IPS DF 6.9 (cell line): ENCODE data around the gene DAPK1.

Experiments used
- DNase-seq: peaks from one replicate; pipeline ENCODE4 v3.0.0-alpha.2; 2013; ENCODE audit warnings: low read depth, low spot score
- H3K27ac ChIP-seq: one replicate; pipeline ENCODE4 v1.5.1; 2013; ENCODE audit warnings: low read length, control low read depth
- H3K27me3 ChIP-seq: 2 replicates; pipeline ENCODE4 v1.6.1; 2013; ENCODE audit warnings: mild to moderate bottlenecking, low read length; ENCODE audit not compliant: control insufficient read depth, insufficient read depth
- H3K36me3 ChIP-seq: 2 replicates; pipeline ENCODE4 v1.6.1; 2013; ENCODE audit warnings: low read length; ENCODE audit not compliant: control insufficient read depth, insufficient read depth
- H3K4me1 ChIP-seq: 2 replicates; pipeline ENCODE4 v1.6.1; 2013; ENCODE audit warnings: low read length; ENCODE audit not compliant: control insufficient read depth, insufficient read depth
- H3K4me3 ChIP-seq: 2 replicates; pipeline ENCODE4 v1.5.1; 2013; ENCODE audit warnings: mild to moderate bottlenecking, low read length
- H3K9me3 ChIP-seq: 2 replicates; pipeline ENCODE4 v1.6.1; 2013; ENCODE audit warnings: low read length, inconsistent platforms; ENCODE audit not compliant: control insufficient read depth, insufficient read depth
- WGBS: extraction: QIAGEN DNeasy Blood & Tissue Kit; methylation state at CpG from one replicate; pipeline ENCODE4 v1.1.7; 2013; ENCODE audit warnings: mixed read lengths, missing lambda C conversion rate; ENCODE audit not compliant: insufficient read length, insufficient coverage; 5-methylcytosine and 5-hydroxymethylcytosine counted together

DAPK1 gene

GRCh38 chr9:87640385-87640795, 142.7 kb downstream of the DAPK1 start:
- Histone ChIP-seq H3K27me3 (no peaks in the 10 kb centered on the region), H3K9me3 (no peaks in the 10 kb centered on the region), H3K27ac (no peak overlapping the region), H3K4me1 (peaks cover 3% of the 10 kb centered on the region), H3K4me3 (no peak overlapping the region), H3K36me3 (peaks cover 17% of the 10 kb centered on the region; the same call in 1 of the 2 replicates)
- no peak for DNase-seq
- no CpG with 5 or more reads among the region's 5 CpGs for WGBS

GRCh38 chr9:87641067-87641466, 143.4 kb downstream of the DAPK1 start:
- Histone ChIP-seq H3K9me3 (no peaks in the 10 kb centered on the region), H3K4me3 (no peak overlapping the region), H3K27ac (no peak overlapping the region), H3K4me1 (peaks cover 3% of the 10 kb centered on the region), H3K36me3 (peaks cover 23% of the 10 kb centered on the region; the same call in 1 of the 2 replicates), H3K27me3 (no peaks in the 10 kb centered on the region)
- no CpG with 5 or more reads among the region's 3 CpGs for WGBS
- no peak for DNase-seq

GRCh38 chr9:87642330-87643106, 144.9 kb downstream of the DAPK1 start:
- no peaks in the 10 kb centered on the region for H3K27me3 ChIP-seq
- WGBS: no CpG with 5 or more reads among the region's 6 CpGs
- no peak for DNase-seq

GRCh38 chr9:87643107-87643650, 145.5 kb downstream of the DAPK1 start:
- Histone ChIP-seq H3K27me3 (no peaks in the 10 kb centered on the region), H3K4me1 (peaks cover 3% of the 10 kb centered on the region), H3K4me3 (no peak overlapping the region), H3K36me3 (peaks cover 31% of the 10 kb centered on the region), H3K9me3 (no peaks in the 10 kb centered on the region), H3K27ac (no peak overlapping the region)
- no peak for DNase-seq
- no CpG with 5 or more reads among the region's 9 CpGs for WGBS

More at GRCh38 chr9:87642330-87643106, 144.9 kb downstream of the DAPK1 start:
- Histone ChIP-seq H3K4me3 (no peak overlapping the region), H3K9me3 (no peaks in the 10 kb centered on the region), H3K4me1 (peaks cover 3% of the 10 kb centered on the region), H3K36me3 (peaks cover 28% of the 10 kb centered on the region), H3K27ac (no peak overlapping the region)

GRCh38 chr9:87643778-87644570, 146.3 kb downstream of the DAPK1 start:
- Histone ChIP-seq H3K4me3 (no peak overlapping the region), H3K4me1 (peaks cover 3% of the 10 kb centered on the region), H3K27me3 (no peaks in the 10 kb centered on the region), H3K27ac (no peak overlapping the region), H3K9me3 (no peaks in the 10 kb centered on the region), H3K36me3 (peaks cover 31% of the 10 kb centered on the region)
- DNase-seq: no peak
- no CpG with 5 or more reads among the region's 9 CpGs for WGBS

GRCh38 chr9:87644659-87645058, 147.0 kb downstream of the DAPK1 start:
- Histone ChIP-seq H3K4me3 (no peak overlapping the region), H3K27ac (no peak overlapping the region), H3K4me1 (peaks cover 3% of the 10 kb centered on the region), H3K36me3 (peaks cover 33% of the 10 kb centered on the region), H3K9me3 (no peaks in the 10 kb centered on the region), H3K27me3 (no peaks in the 10 kb centered on the region)
- DNase-seq: no peak
- WGBS: no CpG with 5 or more reads among the region's 1 CpG

GRCh38 chr9:87646546-87646945, 148.9 kb downstream of the DAPK1 start:
- WGBS: 100% methylated on average over 1 of the region's 3 CpGs
- H3K27ac ChIP-seq: no peak overlapping the region
- no peak overlapping the region for H3K4me3 ChIP-seq
- DNase-seq: no peak
- no peaks in the 10 kb centered on the region for H3K9me3 ChIP-seq
- H3K36me3 ChIP-seq: peaks cover 30% of the 10 kb centered on the region
- H3K27me3 ChIP-seq: no peaks in the 10 kb centered on the region
- peaks cover 2% of the 10 kb centered on the region; the same call in 1 of the 2 replicates for H3K4me1 ChIP-seq

GRCh38 chr9:87647114-87647513, 149.4 kb downstream of the DAPK1 start:
- peaks cover 30% of the 10 kb centered on the region for H3K36me3 ChIP-seq
- H3K4me3 ChIP-seq: no peak overlapping the region
- no peak for DNase-seq
- H3K27me3 ChIP-seq: no peaks in the 10 kb centered on the region
- WGBS: no CpG with 5 or more reads among the region's 8 CpGs
- no peaks in the 10 kb centered on the region for H3K9me3 ChIP-seq
- no peak overlapping the region for H3K27ac ChIP-seq
- H3K4me1 ChIP-seq: peaks cover 2% of the 10 kb centered on the region; the same call in 1 of the 2 replicates

GRCh38 chr9:87648606-87649005, 150.9 kb downstream of the DAPK1 start:
- no peak overlapping the region for H3K4me3 ChIP-seq
- no peaks in the 10 kb centered on the region for H3K27me3 ChIP-seq
- H3K9me3 ChIP-seq: no peaks in the 10 kb centered on the region
- WGBS: no CpG with 5 or more reads among the region's 7 CpGs
- H3K36me3 ChIP-seq: peaks cover 30% of the 10 kb centered on the region
- peaks cover under 1% of the 10 kb centered on the region; the same call in 1 of the 2 replicates for H3K4me1 ChIP-seq
- DNase-seq: no peak
- H3K27ac ChIP-seq: no peak overlapping the region

GRCh38 chr9:87650611-87651295, 153.1 kb downstream of the DAPK1 start:
- H3K27me3 ChIP-seq: no peaks in the 10 kb centered on the region
- peaks cover 30% of the 10 kb centered on the region for H3K36me3 ChIP-seq
- WGBS: no CpG with 5 or more reads among the region's 8 CpGs
- H3K27ac ChIP-seq: no peak overlapping the region
- H3K4me1 ChIP-seq: no peaks in the 10 kb centered on the region
- no peaks in the 10 kb centered on the region for H3K9me3 ChIP-seq
- no peak overlapping the region for H3K4me3 ChIP-seq
- DNase-seq: no peak
